HCT116 (cell line): ENCODE measurements around the gene LRRFIP1.

Source experiments
- ATF3 ChIP-seq: IDR thresholded peaks from 2 replicates; pipeline ENCODE4 v1.6.1; 2012
- CTCF ChIP-seq, 3 experiments: fragments of 200-600 bp in 1 of 3; sonication (generic) in 1 of 3; IDR thresholded peaks in 2 of 3; conservative IDR thresholded peaks in 1 of 3; 2 replicates each; pipeline ENCODE4 v1.5.1; 2012 to 2017; ENCODE audit warnings: low read depth in 2 of 3, low read length in 2 of 3, antibody characterized with exemption in 1 of 3, borderline replicate concordance in 1 of 3, control low read depth in 1 of 3, mild to moderate bottlenecking in 1 of 3, mixed read lengths in 1 of 3, mixed run types in 1 of 3, moderate library complexity in 1 of 3; ENCODE audit not compliant: insufficient read depth in 1 of 3
- EZH2 ChIP-seq: fragments of 200-600 bp; sonication (generic); IDR thresholded peaks from 2 replicates; pipeline ENCODE4 v1.6.1; 2017; ENCODE audit warnings: antibody characterized with exemption, mixed run types
- MAX ChIP-seq: IDR thresholded peaks from 2 replicates; pipeline ENCODE4 v1.6.1; 2012
- POLR2A ChIP-seq: IDR thresholded peaks from 2 replicates; pipeline ENCODE4 v1.7.0; 2011; ENCODE audit warnings: borderline replicate concordance; ENCODE audit not compliant: insufficient read depth, insufficient read length; ENCODE audit errors: extremely low read depth
- POLR2AphosphoS5 ChIP-seq: IDR thresholded peaks from 2 replicates; pipeline ENCODE4 v1.6.1; 2011; ENCODE audit warnings: mild to moderate bottlenecking, low read depth, low read length, moderate library complexity
- RAD21 ChIP-seq: IDR thresholded peaks from 2 replicates; pipeline ENCODE4 v1.6.1; 2012; ENCODE audit warnings: low read depth, mild to moderate bottlenecking
- YY1 ChIP-seq: IDR thresholded peaks from 2 replicates; pipeline ENCODE4 v1.6.1; 2011; ENCODE audit warnings: low read length, low read depth, moderate library complexity, mild to moderate bottlenecking; ENCODE audit not compliant: insufficient replicate concordance; ENCODE audit errors: extremely low read depth

GRCh38 chr2:237663517-237664110 lies 36.2 kb downstream of the LRRFIP1 start:
- TF ChIP-seq CTCF (IDR thresholded peaks at IDR 0.05 in 2 of 3, conservative IDR thresholded peaks at IDR 0.05 in 1 of 3; ENCODE audit: borderline replicate concordance in 1 of 3, insufficient read depth in 1 of 3, low read depth in 2 of 3, low read length in 2 of 3): no peak
- no peak for TF ChIP-seq YY1
- no peak for TF ChIP-seq ATF3
- TF ChIP-seq POLR2AphosphoS5: no peak
- no peak for TF ChIP-seq EZH2
- TF ChIP-seq POLR2A: no peak
- TF ChIP-seq RAD21: no peak
- TF ChIP-seq MAX: no peak
